Thyroid gland (tissue), 4 donors: Measurements from ENCODE around the gene PDE6C. TPM values are rescaled to one million over a fixed set of nuclear protein-coding genes. Genes with fewer than 3 reads are reported as not detected.

Source experiments
- DNase-seq, 2 donors: peaks; one replicate each; pipeline ENCODE4 v3.0.0-alpha.2; 2019
- H3K27ac ChIP-seq, 3 donors: fragments of 200-600 bp; sonication (generic); 1 replicate in 2 of 3; 2 replicates in 1 of 3; pipeline ENCODE4 v1.5.1; 2016 to 2019; ENCODE audit warnings: mild to moderate bottlenecking in 1 of 3, moderate library complexity in 1 of 3
- H3K27me3 ChIP-seq: fragments of 200-600 bp; sonication (generic); one replicate; pipeline ENCODE4 v1.5.1; 2019
- H3K36me3 ChIP-seq, 2 donors: fragments of 200-600 bp; sonication (generic); one replicate each; pipeline ENCODE4 v1.5.1; 2016 to 2019
- H3K4me1 ChIP-seq, 2 donors: fragments of 200-600 bp; sonication (generic); one replicate each; pipeline ENCODE4 v1.5.1; 2017 to 2019
- H3K4me3 ChIP-seq, 3 donors: fragments of 200-600 bp; sonication (generic); replicated peaks in 1 of 3; 1 replicate in 2 of 3; 2 replicates in 1 of 3; pipeline ENCODE4 v1.5.1; 2016; ENCODE audit warnings: mild to moderate bottlenecking in 1 of 3
- H3K9me3 ChIP-seq: fragments of 200-600 bp; sonication (generic); one replicate; pipeline ENCODE4 v1.5.1; 2017
- POLR2A ChIP-seq, 2 donors: fragments of 450-650 bp; IDR thresholded peaks; one replicate each; pipeline ENCODE4 v1.6.1; 2017; ENCODE audit warnings: antibody characterized with exemption in 2 of 2, mild to moderate bottlenecking in 2 of 2, moderate library complexity in 1 of 2
- WGBS, 2 donors: methylation state at CpG; one replicate each; pipeline ENCODE4 v1.1.5; 2017; 5-methylcytosine and 5-hydroxymethylcytosine counted together
- intact Hi-C: fragments of 100-400 bp; cut with DNase I; formaldehyde crosslinking; loops from one replicate; pipeline ENCODE4 v1.15.1; 2023
- total RNA-seq, 4 donors: library from RNA; depleted of rRNA; stranded (reverse); fragments of >200 nt; gene quantifications; one replicate each; pipeline ENCODE4 v1.2.3, GENCODE V29; 2016
- TF ChIP-seq, protein P1 (sequence below), 6 experiments: fragments of 200-600 bp in 3 of 6; fragments of 450-650 bp in 3 of 6; sonication (generic) in 3 of 6; IDR thresholded peaks; one replicate each; pipeline ENCODE4 v1.5.1; 2016 to 2019; ENCODE audit warnings: antibody characterized with exemption in 6 of 6, mild to moderate bottlenecking in 2 of 6, inconsistent platforms in 1 of 6, moderate library complexity in 1 of 6

Gene PDE6C
- total RNA-seq, result not detected

DNA sequence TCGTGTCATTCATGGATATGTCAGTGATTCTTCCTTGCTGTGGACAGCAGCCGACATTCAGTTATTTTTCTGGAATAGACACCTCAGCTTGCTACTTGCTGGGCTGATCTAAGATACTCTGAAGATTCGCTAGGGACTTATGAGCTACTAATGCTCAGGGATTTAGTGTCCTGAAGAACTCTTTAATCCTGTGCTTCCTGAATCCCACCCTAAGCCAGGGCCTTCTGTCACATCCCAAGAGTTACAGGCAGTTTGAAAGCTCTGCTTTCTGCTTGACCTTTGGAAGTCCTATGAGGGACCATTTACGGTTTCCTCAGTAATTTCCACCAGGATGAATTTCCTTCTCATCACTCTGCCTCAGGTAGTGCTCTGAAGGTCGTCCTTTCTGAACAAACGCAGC lies at the start of gene PDE6C:
PDE6C (plus strand) TSS at position 227 of the 400 bp plus-strand sequence. CDS start 189 bp downstream, outside the sequence.
- Histone ChIP-seq H3K4me1 (no peaks in the 10 kb centered on the region), H3K27ac (no peak within 1 kb of the TSS), H3K27me3 (no peaks in the 10 kb centered on the region), H3K4me3 (no peak within 1 kb of the TSS), H3K9me3 (no peaks in the 10 kb centered on the region), H3K36me3 (no peaks in the 10 kb centered on the region)
- intact Hi-C loops, result no loop called here
- no peak for DNase-seq
- WGBS, 2 donors, result 88 to 90% methylated on average over 6 of the region's 6 CpGs
- TF ChIP-seq POLR2A (IDR thresholded peaks at IDR 0.05), result no peak
- TF ChIP-seq, protein P1, sequence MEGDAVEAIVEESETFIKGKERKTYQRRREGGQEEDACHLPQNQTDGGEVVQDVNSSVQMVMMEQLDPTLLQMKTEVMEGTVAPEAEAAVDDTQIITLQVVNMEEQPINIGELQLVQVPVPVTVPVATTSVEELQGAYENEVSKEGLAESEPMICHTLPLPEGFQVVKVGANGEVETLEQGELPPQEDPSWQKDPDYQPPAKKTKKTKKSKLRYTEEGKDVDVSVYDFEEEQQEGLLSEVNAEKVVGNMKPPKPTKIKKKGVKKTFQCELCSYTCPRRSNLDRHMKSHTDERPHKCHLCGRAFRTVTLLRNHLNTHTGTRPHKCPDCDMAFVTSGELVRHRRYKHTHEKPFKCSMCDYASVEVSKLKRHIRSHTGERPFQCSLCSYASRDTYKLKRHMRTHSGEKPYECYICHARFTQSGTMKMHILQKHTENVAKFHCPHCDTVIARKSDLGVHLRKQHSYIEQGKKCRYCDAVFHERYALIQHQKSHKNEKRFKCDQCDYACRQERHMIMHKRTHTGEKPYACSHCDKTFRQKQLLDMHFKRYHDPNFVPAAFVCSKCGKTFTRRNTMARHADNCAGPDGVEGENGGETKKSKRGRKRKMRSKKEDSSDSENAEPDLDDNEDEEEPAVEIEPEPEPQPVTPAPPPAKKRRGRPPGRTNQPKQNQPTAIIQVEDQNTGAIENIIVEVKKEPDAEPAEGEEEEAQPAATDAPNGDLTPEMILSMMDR (IDR thresholded peaks at IDR 0.05), result no peak

DNA sequence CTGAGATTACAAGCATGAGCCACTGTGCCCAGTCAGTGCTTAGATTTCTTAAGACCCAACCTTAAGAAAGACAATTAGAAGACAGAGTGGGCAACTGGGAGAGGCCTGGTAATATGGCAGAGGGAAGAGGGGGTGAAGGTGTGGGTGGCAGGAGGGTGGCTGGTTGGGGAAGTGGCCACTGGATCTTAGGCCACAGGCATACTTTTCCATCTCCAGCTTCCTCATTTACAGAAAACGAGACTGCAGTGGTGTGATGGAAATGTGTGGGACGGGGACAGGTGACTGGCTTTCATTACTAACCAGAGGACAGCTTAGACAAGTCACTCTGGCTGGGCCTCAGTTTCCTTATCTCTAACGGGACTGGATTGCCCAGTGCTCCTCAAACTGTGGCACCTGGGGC lies 46.9 kb upstream of the PDE6C start:
- Histone ChIP-seq H3K27ac (no peak overlapping the region), H3K36me3 (no peaks in the 10 kb centered on the region), H3K9me3 (no peaks in the 10 kb centered on the region), H3K4me3 (no peak overlapping the region), H3K4me1 (peaks cover 0 to 6% of the 10 kb centered on the region in 2 donors), H3K27me3 (peaks cover 10% of the 10 kb centered on the region)
- TF ChIP-seq, protein P1 (IDR thresholded peaks at IDR 0.05), result no peak
- TF ChIP-seq POLR2A (IDR thresholded peaks at IDR 0.05), result no peak
- intact Hi-C loops, result no loop called here
- DNase-seq, result no peak
- WGBS, 2 donors, result 82 to 85% methylated on average over 3 of the region's 3 CpGs

DNA sequence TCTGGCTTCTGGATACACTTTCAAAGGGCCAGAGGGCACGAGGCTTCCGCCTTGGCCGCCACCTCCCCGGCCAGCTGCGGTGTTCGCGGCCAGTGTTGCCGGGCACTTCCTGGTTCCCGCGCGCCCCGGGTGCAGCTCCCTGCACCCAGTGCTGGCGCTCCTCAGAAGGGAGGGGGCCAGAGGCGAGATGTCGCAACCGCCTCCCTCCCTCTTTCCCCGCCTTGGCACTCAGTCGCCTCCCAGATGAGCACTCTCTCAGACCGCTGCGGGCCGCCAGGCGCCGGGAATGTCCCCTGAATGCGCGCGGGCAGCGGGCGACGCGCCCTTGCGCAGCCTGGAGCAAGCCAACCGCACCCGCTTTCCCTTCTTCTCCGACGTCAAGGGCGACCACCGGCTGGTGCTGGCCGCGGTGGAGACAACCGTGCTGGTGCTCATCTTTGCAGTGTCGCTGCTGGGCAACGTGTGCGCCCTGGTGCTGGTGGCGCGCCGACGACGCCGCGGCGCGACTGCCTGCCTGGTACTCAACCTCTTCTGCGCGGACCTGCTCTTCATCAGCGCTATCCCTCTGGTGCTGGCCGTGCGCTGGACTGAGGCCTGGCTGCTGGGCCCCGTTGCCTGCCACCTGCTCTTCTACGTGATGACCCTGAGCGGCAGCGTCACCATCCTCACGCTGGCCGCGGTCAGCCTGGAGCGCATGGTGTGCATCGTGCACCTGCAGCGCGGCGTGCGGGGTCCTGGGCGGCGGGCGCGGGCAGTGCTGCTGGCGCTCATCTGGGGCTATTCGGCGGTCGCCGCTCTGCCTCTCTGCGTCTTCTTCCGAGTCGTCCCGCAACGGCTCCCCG lies 45.7 kb upstream of the PDE6C start, which contains the start of gene FFAR4:
FFAR4 (plus strand) TSS at position 231 of the 842 bp plus-strand sequence; CDS start at position 287, 56 bp downstream.
- H3K27me3 ChIP-seq, result peaks cover 10% of the 10 kb centered on the region
- peaks cover 0 to 6% of the 10 kb centered on the region in 2 donors for H3K4me1 ChIP-seq
- intact Hi-C loops, result no loop called here
- no peak within 1 kb of the TSS for H3K27ac ChIP-seq
- TF ChIP-seq, protein P1 (IDR thresholded peaks at IDR 0.05), result no peak
- no peak for TF ChIP-seq POLR2A (IDR thresholded peaks at IDR 0.05)
- no peaks in the 10 kb centered on the region for H3K36me3 ChIP-seq
- peak; percentile 4 to 12 for DNase-seq
- H3K9me3 ChIP-seq, result no peaks in the 10 kb centered on the region
- 1 to 3% methylated on average over 24 to 37 of the region's 85 CpGs for WGBS, 2 donors
- H3K4me3 ChIP-seq, result no peak within 1 kb of the TSS

DNA sequence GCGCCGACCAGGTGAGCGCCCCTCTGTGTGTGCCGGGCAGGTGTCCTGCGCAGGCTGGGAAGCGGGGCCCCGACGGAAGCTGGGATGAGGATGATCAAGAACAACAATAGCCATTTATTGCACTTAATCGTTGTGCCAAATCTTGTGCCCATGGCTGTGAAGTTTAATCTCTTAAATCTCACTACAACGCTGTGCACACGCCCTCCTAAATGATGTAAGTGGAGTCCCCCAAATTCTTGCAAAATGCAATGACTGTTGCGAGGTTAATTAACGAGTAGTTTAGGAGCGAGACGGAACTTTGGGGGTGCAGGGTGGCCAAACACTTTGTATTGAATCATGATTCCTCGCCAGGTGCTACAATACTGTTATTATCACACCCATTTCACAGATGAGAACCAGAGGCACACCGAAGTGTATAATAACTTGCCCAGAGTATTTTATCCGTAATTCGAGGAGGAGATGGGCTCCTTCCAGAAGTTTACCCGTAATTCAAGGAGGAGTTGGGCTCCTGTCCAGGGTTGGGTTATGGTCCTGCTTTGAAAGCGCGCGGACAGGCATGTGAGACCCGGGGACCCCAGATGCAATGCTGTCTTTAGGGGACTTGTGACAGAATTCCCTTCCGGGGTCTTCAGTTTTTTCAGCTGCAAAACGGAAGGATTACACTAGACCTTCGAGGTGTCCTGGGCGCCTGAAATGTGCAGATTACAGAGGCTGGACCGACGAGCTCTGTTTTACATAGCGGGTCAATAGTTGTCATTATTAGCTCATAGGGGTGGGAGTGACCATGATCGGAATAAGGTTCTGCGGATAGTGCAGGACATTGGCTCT lies 44.8 kb upstream of the PDE6C start:
- no peak for DNase-seq
- intact Hi-C loops, result no loop called here
- no peak overlapping the region for H3K4me3 ChIP-seq
- TF ChIP-seq POLR2A (IDR thresholded peaks at IDR 0.05), result no peak
- TF ChIP-seq, protein P1 (IDR thresholded peaks at IDR 0.05), result no peak
- H3K27me3 ChIP-seq, result peaks cover 10% of the 10 kb centered on the region
- no peaks in the 10 kb centered on the region for H3K36me3 ChIP-seq
- H3K4me1 ChIP-seq, result peaks cover 0 to 6% of the 10 kb centered on the region in 2 donors
- H3K27ac ChIP-seq, result no peak overlapping the region
- WGBS, 2 donors, result 12 to 14% methylated on average over 25 to 33 of the region's 33 CpGs
- no peaks in the 10 kb centered on the region for H3K9me3 ChIP-seq
